TTC549 (cell line): ENCODE measurements around the gene DDO.
A peak's percentile ranks its signal among the peaks of the same experiment; 100 is the strongest.

Source experiments
- FAIRE-seq: peaks from 2 replicates; lab custom pipeline; 2012; peaks lifted over from hg19 to GRCh38; lab: Jason Lieb, UNC

DDO gene

DNA sequence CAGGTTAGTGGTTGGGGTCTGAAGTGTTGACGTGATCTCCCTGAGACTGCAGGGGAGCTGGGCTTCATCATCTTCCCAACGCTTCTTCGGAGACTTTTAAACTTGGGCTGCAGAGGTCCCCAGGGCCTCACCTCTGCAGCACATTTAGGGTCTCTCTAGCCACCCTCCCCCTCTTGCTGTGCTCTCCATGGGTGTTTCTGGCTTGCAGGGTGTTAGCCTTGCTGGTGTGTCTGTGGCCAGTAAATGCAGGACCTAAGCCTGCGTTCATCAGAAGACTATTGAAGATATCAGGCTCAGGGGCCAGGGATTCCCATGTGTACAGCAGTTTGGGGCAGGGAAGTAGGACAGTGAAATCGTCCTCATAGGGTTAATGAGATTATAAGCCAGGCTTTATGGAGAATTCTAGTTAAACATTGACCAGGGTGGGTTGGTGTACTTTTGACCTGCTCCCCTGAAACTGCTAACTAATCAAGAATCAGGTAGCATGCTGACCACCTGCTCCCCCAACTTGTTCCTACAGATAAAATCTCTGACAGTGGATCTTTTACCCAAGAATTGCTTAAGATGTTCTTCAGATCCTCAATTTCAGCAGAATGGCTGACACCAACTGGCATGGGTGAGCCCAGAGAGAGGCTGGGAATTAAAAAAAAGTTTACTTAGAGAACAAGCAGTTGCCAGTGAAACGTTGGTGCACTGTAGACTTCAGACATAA, 3.8 kb upstream of the DDO start:
- FAIRE-seq, result no peak

DNA sequence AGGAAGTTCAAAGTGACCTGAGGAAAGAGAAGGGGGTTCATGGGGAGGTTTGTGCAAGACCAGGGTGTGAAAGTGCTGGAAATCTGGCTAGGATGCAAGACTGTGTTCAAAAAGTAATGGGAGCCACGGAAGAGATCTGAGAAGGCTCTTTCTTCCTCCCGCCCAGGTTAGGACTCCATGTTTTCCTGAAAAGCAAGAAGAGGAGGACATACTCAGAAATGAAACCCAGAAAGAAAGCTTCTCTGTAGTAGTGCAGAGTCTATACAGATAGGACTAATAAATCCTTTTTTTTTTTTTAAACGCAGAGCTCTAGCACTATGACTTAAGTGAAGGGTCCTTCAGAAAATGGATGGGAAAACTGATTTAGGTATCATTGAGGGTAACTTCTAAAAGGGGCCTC, 3.2 kb upstream of the DDO start:
- no peak for FAIRE-seq

GRCh38 chr6:110414669-110415068, 706 bp downstream of the DDO start:
- FAIRE-seq, result no peak

DNA sequence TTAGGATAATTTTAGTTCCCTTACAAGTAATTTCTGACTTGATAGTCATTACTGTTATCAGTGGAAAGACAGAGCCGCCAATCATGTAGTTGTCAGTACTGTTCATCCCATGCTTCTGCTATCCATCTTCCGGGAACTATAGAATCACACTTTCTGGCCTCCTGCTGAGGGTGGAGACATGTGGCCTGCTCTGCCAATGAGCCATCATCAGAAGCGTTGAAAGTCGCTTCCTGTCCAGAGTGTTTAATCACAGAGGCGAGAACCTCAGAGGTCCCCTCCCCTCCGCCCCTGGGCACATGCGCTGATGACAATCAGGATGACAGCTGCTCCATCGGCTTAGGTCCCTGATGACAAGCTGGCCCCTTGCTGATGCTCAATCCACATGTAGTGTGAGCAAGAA, 3.0 kb downstream of the DDO start:
- no peak for FAIRE-seq

DNA sequence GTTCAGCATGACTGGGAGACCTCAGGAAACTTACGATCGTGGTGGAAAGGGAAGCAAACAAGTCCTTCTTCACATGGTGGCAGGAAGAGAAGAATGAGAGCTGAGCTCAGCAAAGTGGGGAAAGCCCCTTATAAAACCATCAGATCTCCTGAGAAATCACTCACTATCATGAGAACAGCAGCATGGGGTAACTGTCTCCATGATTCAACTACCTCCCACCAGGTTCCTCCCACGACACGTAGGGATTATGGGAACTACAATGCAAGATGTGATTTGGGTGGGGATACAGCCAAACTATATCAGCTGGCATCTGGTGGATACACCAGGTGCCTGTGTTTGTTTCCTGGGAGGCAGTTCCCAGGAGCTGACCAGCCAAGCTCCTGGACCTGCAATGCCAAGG, 4.9 kb downstream of the DDO start:
- FAIRE-seq, result no peak

DNA sequence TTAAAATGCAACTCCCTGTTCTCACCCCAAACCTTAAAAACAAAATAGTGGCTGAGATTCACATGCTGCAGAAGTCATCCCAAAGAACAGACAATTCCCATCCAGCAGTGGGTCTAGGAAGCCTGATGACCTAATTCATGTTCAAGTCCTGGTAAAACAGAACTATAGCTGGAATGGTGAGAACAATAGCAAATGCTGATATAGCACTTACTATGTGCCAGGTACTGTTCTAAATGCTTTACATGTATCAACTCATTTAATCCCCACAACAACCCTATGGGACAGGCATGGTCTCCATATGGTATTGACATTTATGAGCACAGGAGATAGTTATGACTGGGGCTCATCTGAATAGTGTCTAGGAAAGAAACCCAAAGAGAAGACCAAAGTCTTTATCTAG, 5.6 kb downstream of the DDO start:
- no peak for FAIRE-seq

GRCh38 chr6:110408901-110409300, 6.5 kb downstream of the DDO start:
- no peak for FAIRE-seq

DNA sequence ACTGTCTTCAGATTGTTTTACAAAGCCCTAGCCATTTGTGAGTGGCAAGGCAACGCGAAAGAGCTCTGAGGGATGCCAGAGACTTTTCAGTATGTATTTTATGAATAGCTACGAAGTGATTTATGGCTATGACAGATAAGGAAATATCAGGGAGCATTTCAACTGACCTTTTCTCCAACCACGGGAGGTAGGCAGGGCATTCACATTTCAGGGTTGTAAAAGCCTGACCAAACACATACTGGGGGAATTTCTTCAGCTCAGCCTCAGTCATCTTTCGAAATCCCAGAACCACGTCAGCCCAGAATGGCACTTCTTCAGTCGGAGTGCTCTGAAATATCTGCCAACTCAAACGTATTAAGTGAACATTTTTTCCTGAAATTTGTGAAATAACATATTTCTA, 10.8 kb downstream of the DDO start:
- FAIRE-seq, result no peak

DNA sequence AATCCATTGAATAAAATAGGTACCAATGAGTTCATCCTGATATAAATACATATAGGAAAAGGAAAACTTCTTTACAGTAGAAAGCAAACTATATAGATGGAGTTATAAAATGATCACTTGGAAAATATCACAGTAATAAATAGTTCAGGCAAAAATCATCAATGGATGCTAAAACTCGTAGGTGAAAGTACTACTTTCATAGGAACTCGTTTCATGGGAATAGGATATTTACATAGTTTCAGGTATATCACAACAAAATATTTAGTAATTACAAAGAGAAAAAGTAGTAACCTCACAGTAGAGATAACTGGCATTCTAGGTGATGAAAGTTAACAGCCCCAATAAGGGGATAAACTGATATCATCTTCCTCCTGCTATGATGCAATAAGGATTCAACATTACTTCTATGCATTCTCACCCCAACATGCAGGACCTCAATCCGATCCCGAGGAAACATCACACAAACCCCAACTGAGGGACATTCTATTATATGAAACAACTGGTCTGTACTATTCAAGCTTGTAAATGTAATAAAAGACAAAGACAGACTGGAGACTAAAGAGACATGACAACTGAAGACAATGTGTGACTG, 13.7 kb downstream of the DDO start:
- FAIRE-seq, result no peak

DNA sequence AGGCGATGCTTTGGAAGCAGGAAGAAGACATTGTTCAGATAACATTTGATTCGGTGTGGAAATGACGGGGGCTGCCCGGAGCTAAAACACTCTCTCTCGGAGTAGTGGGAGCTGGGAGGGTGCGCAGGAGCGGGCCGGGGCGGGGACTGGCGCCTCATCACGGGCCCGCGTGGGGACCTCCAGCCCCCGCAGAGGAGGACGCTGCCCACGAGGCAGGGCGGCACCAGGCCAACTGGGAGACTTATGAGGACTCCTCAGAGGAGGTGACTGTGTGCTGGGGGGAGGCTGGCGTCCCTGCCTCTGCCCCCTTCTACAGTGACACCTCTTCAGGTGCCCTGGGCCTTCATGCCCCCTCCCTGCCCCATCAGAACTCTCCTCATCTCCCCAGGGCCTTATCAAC, 15.2 kb downstream of the DDO start:
- FAIRE-seq, result no peak

- no peak for FAIRE-seq
Measured at GRCh38 chr6:110399219-110400071, 15.9 kb downstream of the DDO start.

DNA sequence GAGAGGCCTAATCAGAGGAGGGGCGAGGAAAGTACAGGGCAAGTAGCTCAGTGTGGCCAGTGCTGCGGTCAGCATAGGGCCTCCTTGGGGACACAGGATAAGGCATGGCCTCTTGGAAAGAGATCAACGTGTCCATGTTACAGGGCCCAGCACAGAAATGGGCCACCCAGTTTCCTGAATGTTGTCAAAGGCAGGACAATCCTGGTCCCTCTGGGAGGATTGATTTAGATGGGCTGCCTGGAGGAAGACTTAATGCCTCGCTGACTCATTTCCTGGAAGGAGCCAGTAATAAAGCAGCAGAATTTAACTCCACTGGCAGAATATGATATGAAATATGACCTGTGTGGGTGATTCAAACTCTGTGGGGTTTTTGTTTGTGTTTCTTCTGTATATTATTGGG, 16.6 kb downstream of the DDO start:
- FAIRE-seq, result no peak

GRCh38 chr6:110395221-110395620, 20.2 kb downstream of the DDO start:
- no peak for FAIRE-seq

- no peak for FAIRE-seq
Measured at GRCh38 chr6:110394409-110394808, 21.0 kb downstream of the DDO start.

DNA sequence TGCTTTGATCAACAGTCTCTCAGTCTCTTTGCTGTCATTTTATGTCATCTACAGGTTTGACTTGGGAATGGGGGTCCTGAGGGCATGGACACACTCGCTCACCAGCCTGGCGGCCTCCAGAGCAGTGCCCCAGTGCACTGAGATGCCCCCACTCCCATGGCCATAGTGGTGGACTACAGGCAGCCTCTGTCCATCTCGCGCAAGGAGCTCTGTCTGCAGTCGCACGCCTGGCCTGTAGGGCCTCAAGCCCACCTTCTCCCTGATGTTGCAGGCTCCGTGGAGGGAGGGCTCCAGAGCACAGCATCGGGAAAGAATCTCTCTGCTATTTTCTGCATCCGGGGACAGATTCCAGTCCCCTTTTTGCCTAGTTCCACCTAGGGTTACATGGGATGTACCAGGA, 22.6 kb downstream of the DDO start:
- no peak for FAIRE-seq

- no peak for FAIRE-seq
Measured at GRCh38 chr6:110390404-110390803, 25.0 kb downstream of the DDO start.

DNA sequence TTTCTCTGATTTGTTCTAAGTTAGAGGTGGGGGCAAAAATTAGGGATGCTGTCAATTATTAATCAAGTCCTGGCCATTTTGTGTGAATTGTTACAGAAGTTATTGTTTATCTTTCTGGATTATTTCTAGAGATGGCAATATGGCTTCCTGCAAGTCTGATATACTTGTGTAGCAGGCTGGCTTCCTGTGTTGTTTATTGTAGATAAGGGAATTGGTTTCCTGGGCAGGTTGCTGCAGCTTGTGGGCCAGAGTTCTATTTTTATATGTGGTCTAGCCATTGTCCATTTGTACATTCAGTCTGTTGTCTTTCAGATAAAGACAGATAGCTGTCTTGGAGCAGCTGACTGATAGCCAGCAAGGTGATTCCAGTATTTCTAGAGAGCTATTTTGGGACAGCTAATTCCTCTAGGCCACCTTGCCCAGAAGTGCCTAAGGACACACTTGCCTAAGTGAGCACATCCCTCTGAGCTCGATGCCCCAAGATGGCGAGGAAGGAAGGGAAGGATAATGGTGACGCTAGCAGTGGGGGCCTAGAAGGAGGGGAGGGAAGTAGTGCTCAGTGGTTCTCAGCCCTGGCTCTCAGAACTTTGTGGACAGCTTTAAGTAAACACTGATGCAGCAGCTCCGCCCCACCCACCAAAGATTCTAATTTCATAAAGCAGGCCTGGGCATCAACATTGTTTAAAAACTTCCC, 25.5 kb downstream of the DDO start:
- FAIRE-seq, result no peak

- FAIRE-seq, result no peak
Measured at GRCh38 chr6:110387986-110388385, 27.4 kb downstream of the DDO start.

DNA sequence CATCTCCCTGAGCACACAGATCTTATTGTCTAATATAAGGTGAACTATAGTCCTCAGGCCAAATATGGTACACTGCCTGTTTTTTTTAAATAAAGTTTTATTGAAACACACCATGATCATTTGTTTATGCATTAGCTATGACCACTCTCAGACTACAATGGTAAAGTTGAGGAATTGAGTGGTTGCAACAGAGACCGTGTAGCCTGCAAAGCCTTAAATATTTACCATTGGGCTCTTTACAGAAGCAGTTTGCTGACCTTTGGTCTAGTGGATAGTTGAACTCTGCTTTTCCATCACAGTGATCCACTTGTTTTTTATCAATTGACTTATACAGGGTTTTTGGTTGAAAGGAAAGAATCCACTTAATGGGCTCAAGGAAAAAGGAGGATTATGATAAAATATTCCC, 29.9 kb downstream of the DDO start:
- FAIRE-seq, result no peak

DNA sequence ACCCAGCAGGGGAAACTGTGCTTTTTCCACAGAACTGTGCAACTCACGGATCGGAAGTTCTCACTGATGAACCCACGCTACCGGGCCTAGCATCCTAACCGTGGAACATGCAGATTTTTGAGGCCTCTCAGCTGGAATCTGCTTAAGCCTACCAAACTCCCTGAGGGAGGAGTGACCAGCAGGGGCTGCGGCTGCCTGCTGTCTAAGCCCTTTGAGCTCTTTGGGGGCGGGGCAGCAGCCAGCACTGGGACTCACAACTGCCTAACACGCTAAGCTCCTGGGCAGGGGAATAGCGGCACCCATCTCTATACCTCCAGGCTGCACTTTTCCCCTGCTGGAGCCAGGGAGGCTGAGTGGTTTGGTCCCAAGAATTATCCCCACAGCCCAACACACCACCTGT, 36.8 kb downstream of the DDO start:
- no peak for FAIRE-seq

GRCh38 chr6:110369066-110369465, 46.3 kb downstream of the DDO start:
- FAIRE-seq, result no peak

DNA sequence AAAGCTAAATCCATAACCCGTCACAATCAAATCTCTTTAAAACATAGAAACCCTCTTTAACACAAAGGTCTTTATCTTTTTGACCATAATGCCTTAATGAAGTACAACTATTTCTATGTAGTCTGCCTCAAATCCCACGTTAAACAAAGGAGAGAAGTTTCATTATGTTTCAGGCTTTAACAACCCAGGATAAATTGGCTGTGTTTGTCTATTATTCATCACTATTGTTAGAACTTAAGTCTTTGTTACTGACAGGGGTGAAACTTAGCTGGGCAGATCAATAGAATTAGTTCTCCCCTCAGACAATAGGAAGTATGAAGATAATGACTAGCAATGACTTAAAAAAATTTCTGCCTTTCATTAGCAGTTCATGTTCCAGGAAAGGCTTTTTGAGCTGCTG, 47.1 kb downstream of the DDO start:
- FAIRE-seq, result peak; percentile 99

GRCh38 chr6:110367825-110368224, 47.5 kb downstream of the DDO start:
- no peak for FAIRE-seq
